Measurements from ENCODE around the gene SIRT2. TPM values are rescaled to one million over a fixed set of nuclear protein-coding genes. Genes with fewer than 3 reads are reported as not detected.
A peak's percentile ranks its signal among the peaks of the same experiment; 100 is the strongest.

The SIRT2 gene
- total and polyA plus RNA-seq, 2 of the 13 experiments (the other 11 are each of a cell fraction or from before 2014, with no cell fraction given), result 22.3 to 26.1 TPM

DNA sequence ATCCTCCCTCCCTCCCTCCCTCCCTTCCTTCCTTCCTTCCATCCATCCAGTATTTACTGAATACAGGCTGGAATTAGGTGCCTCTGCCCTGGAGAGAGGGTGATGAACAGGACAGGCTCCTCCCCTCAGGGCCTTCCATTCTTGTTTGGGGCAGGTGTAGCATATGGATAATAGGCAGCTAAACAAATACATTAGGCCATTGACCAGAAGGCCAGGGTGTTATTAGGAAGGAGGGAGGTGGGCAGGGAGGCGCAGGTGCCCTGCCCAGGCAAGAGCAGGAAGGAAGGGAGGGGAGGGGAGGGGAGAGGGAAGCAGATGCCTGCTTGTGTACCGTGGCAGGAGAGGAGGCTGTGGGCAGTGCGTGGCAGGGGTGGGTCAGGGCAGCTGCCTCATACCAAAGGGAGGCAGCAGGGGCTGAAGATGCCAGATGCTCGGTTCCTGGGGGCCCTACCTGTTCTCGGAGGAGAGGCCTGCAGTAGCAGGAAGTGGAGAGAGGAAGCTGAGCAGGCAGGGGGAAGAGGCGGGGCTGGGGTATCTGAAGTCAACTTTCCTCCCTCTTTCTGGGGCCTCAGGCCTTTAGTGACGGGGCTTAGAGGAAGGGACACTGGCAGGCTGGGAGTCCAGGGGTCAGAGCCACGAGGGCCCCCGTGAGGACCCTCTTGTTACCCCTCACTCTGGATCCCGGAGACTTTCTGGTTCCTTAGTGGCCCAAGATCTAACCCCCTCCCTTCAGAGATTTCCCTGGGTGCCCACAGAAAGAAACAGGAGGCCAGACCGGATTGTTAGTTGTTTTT is 21.4 kb downstream of the SIRT2 start, which contains the start of gene RINL (continued):
- TF ChIP-seq, protein P1, sequence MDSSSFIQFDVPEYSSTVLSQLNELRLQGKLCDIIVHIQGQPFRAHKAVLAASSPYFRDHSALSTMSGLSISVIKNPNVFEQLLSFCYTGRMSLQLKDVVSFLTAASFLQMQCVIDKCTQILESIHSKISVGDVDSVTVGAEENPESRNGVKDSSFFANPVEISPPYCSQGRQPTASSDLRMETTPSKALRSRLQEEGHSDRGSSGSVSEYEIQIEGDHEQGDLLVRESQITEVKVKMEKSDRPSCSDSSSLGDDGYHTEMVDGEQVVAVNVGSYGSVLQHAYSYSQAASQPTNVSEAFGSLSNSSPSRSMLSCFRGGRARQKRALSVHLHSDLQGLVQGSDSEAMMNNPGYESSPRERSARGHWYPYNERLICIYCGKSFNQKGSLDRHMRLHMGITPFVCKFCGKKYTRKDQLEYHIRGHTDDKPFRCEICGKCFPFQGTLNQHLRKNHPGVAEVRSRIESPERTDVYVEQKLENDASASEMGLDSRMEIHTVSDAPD (CRISPR knock-in tag; IDR thresholded peaks at IDR 0.05), result 0 out of 2 replicates have a peak, but pooled peaks have one; percentile 41
- TF ChIP-seq CAMTA2 (CRISPR knock-in tag; IDR thresholded peaks at IDR 0.05; ENCODE audit: borderline replicate concordance) (no peak), U2AF1 (optimal IDR thresholded peaks at IDR 0.05; ENCODE audit: low read depth, low read length) (no peak), IKZF4 (CRISPR knock-in tag; IDR thresholded peaks at IDR 0.05; ENCODE audit: borderline replicate concordance, low read depth, not compliant biosample characterization) (no peak), ZNF430 (CRISPR knock-in tag; IDR thresholded peaks at IDR 0.05) (no peak), ZNF24 (IDR thresholded peaks at IDR 0.05) (no peak), NFRKB (IDR thresholded peaks at IDR 0.05) (no peak), NCOA5 (CRISPR knock-in tag; IDR thresholded peaks at IDR 0.05) (no peak), ZNF337 (CRISPR knock-in tag; IDR thresholded peaks at IDR 0.05; ENCODE audit: borderline replicate concordance, low read depth) (no peak), NFKB2 (CRISPR knock-in tag; IDR thresholded peaks at IDR 0.05; ENCODE audit: borderline replicate concordance) (no peak), NBN (conservative IDR thresholded peaks at IDR 0.05) (no peak), ZZZ3 (CRISPR knock-in tag; IDR thresholded peaks at IDR 0.05; ENCODE audit: borderline replicate concordance) (no peak), ZKSCAN1 (IDR thresholded peaks at IDR 0.05; ENCODE audit: low read length) (no peak), ZNF432 (CRISPR knock-in tag; IDR thresholded peaks at IDR 0.05; ENCODE audit: borderline replicate concordance) (no peak), ETV5 (CRISPR knock-in tag; IDR thresholded peaks at IDR 0.05; ENCODE audit: borderline replicate concordance) (peak; percentile 48; the same call in 1 of the 2 replicates)
- TF ChIP-seq, protein P2, sequence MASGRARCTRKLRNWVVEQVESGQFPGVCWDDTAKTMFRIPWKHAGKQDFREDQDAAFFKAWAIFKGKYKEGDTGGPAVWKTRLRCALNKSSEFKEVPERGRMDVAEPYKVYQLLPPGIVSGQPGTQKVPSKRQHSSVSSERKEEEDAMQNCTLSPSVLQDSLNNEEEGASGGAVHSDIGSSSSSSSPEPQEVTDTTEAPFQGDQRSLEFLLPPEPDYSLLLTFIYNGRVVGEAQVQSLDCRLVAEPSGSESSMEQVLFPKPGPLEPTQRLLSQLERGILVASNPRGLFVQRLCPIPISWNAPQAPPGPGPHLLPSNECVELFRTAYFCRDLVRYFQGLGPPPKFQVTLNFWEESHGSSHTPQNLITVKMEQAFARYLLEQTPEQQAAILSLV (CRISPR knock-in tag; IDR thresholded peaks at IDR 0.05; ENCODE audit: borderline replicate concordance), result peak; percentile 75; the same call in 1 of the 2 replicates
- TF ChIP-seq, protein P3, sequence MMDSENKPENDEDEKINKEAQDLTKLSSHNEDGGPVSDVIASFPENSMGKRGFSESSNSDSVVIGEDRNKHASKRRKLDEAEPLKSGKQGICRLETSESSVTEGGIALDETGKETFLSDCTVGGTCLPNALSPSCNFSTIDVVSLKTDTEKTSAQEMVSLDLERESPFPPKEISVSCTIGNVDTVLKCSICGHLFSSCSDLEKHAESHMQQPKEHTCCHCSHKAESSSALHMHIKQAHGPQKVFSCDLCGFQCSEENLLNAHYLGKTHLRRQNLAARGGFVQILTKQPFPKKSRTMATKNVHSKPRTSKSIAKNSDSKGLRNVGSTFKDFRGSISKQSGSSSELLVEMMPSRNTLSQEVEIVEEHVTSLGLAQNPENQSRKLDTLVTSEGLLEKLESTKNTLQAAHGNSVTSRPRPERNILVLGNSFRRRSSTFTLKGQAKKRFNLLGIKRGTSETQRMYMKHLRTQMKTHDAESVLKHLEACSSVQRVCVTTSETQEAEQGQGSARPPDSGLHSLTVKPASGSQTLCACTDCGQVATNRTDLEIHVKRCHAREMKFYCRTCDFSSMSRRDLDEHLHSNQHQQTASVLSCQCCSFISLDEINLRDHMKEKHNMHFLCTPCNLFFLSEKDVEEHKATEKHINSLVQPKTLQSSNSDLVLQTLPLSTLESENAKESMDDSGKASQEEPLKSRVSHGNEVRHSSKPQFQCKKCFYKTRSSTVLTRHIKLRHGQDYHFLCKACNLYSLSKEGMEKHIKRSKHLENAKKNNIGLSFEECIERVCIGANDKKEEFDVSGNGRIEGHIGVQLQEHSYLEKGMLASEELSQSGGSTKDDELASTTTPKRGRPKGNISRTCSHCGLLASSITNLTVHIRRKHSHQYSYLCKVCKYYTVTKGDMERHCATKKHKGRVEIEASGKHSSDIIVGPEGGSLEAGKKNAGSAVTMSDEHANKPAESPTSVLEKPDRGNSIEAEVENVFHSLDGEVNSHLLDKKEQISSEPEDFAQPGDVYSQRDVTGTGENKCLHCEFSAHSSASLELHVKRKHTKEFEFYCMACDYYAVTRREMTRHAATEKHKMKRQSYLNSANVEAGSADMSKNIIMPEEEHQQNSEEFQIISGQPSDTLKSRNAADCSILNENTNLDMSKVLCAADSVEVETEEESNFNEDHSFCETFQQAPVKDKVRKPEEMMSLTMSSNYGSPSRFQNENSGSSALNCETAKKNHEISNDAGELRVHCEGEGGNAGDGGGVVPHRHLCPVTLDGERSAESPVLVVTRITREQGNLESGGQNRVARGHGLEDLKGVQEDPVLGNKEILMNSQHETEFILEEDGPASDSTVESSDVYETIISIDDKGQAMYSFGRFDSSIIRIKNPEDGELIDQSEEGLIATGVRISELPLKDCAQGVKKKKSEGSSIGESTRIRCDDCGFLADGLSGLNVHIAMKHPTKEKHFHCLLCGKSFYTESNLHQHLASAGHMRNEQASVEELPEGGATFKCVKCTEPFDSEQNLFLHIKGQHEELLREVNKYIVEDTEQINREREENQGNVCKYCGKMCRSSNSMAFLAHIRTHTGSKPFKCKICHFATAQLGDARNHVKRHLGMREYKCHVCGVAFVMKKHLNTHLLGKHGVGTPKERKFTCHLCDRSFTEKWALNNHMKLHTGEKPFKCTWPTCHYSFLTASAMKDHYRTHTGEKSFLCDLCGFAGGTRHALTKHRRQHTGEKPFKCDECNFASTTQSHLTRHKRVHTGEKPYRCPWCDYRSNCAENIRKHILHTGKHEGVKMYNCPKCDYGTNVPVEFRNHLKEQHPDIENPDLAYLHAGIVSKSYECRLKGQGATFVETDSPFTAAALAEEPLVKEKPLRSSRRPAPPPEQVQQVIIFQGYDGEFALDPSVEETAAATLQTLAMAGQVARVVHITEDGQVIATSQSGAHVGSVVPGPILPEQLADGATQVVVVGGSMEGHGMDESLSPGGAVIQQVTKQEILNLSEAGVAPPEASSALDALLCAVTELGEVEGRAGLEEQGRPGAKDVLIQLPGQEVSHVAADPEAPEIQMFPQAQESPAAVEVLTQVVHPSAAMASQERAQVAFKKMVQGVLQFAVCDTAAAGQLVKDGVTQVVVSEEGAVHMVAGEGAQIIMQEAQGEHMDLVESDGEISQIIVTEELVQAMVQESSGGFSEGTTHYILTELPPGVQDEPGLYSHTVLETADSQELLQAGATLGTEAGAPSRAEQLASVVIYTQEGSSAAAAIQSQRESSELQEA (CRISPR knock-in tag; IDR thresholded peaks at IDR 0.05; ENCODE audit: not compliant biosample characterization), result no peak

Measured in HepG2 (cell line).